ENCODE results near the gene NEDD4L. TPM values are rescaled to one million over a fixed set of nuclear protein-coding genes. Genes with fewer than 3 reads are reported as not detected.

The NEDD4L gene
- total RNA-seq, 1 donor from 2014 or later, result 93.9 TPM

DNA sequence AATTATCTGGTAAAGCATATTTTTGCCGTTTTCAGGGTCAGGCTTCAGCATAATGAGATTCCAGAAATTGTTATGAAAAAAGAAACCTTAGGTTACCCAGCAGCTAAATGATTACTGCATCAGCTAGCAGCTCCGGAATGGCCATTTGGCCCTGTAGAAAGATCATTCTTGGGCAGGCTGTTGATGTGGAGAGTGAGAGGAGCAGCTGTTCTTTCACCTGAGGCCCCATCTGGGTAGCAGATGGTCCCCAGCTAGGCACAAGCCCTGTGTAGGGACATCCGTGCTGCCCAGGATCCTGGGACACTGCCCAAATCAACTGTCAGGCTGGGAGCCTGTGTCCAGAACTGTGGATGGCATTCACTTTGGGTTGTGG is 61.8 kb downstream of the NEDD4L start:
- Mint-ChIP-seq H3K27ac (ENCODE audit: unreplicated experiment) (no peak overlapping the region), H3K4me3 (ENCODE audit: unreplicated experiment) (no peak overlapping the region), H3K9me3 (ENCODE audit: unreplicated experiment) (no peaks in the 10 kb centered on the region), H3K36me3 (ENCODE audit: low read depth, unreplicated experiment) (peaks cover 4% of the 10 kb centered on the region), H3K4me1 (ENCODE audit: low read depth, unreplicated experiment) (peaks cover 22% of the 10 kb centered on the region), H3K27me3 (ENCODE audit: low read depth, unreplicated experiment) (no peaks in the 10 kb centered on the region)
- H4K20me1 ChIP-seq (ENCODE audit: insufficient read depth, low read length), result no peaks in the 10 kb centered on the region
- H2AFZ ChIP-seq (ENCODE audit: low read depth, low read length), result no peak overlapping the region
- no peak for FAIRE-seq
- H3K27ac ChIP-seq (ENCODE audit: low read depth, low read length), result no peak overlapping the region
- no peak for DNase-seq (ENCODE audit: low read depth)
- no peak overlapping the region for H3K4me2 ChIP-seq (ENCODE audit: low read length)
- H3K9me3 ChIP-seq (ENCODE audit: insufficient read depth, low read depth, low read length), result no peaks in the 10 kb centered on the region
- TF ChIP-seq CTCF (IDR thresholded peaks at IDR 0.05; ENCODE audit: insufficient read depth, low read depth, low read length) (no peak), EZH2 (IDR thresholded peaks at IDR 0.05; ENCODE audit: insufficient read depth, low read length) (no peak)
- H3K4me1 ChIP-seq (ENCODE audit: insufficient read depth, low read length), result no peaks in the 10 kb centered on the region
- H3K79me2 ChIP-seq (ENCODE audit: insufficient read depth, low read length), result no peaks in the 10 kb centered on the region
- H3K36me3 ChIP-seq (ENCODE audit: insufficient read depth, low read length), result no peaks in the 10 kb centered on the region
- no peaks in the 10 kb centered on the region for H3K27me3 ChIP-seq (ENCODE audit: insufficient read depth, low read length)
- H3K4me3 ChIP-seq (ENCODE audit: insufficient read depth, low read depth, low read length), result no peak overlapping the region
- H3K9ac ChIP-seq (ENCODE audit: low read length), result no peak overlapping the region

- Histone ChIP-seq H3K4me2 (ENCODE audit: low read length) (no peak overlapping the region), H2AFZ (ENCODE audit: low read depth, low read length) (no peak overlapping the region), H3K9me3 (ENCODE audit: insufficient read depth, low read depth, low read length) (no peaks in the 10 kb centered on the region), H3K36me3 (ENCODE audit: insufficient read depth, low read length) (no peaks in the 10 kb centered on the region), H3K4me1 (ENCODE audit: insufficient read depth, low read length) (no peaks in the 10 kb centered on the region), H3K9ac (ENCODE audit: low read length) (no peak overlapping the region), H3K27ac (ENCODE audit: low read depth, low read length) (no peak overlapping the region), H3K4me3 (ENCODE audit: insufficient read depth, low read depth, low read length) (no peak overlapping the region), H3K79me2 (ENCODE audit: insufficient read depth, low read length) (no peaks in the 10 kb centered on the region), H3K27me3 (ENCODE audit: insufficient read depth, low read length) (no peaks in the 10 kb centered on the region), H4K20me1 (ENCODE audit: insufficient read depth, low read length) (no peaks in the 10 kb centered on the region)
- H3K36me3 Mint-ChIP-seq (ENCODE audit: low read depth, unreplicated experiment), result peaks cover 4% of the 10 kb centered on the region
- no peak overlapping the region for H3K27ac Mint-ChIP-seq (ENCODE audit: unreplicated experiment)
- peaks cover 18% of the 10 kb centered on the region for H3K4me1 Mint-ChIP-seq (ENCODE audit: low read depth, unreplicated experiment)
- FAIRE-seq (no peak), DNase-seq (ENCODE audit: low read depth) (no peak)
- H3K4me3 Mint-ChIP-seq (ENCODE audit: unreplicated experiment), result no peak overlapping the region
- TF ChIP-seq CTCF (IDR thresholded peaks at IDR 0.05; ENCODE audit: insufficient read depth, low read depth, low read length) (no peak), EZH2 (IDR thresholded peaks at IDR 0.05; ENCODE audit: insufficient read depth, low read length) (no peak)
- no peaks in the 10 kb centered on the region for H3K9me3 Mint-ChIP-seq (ENCODE audit: unreplicated experiment)
- H3K27me3 Mint-ChIP-seq (ENCODE audit: low read depth, unreplicated experiment), result no peaks in the 10 kb centered on the region
Observed at GRCh38 chr18:58106289-58107070, 62.5 kb downstream of the NEDD4L start.

- Mint-ChIP-seq H3K36me3 (ENCODE audit: low read depth, unreplicated experiment) (peaks cover 4% of the 10 kb centered on the region), H3K27me3 (ENCODE audit: low read depth, unreplicated experiment) (no peaks in the 10 kb centered on the region), H3K4me1 (ENCODE audit: low read depth, unreplicated experiment) (peaks cover 8% of the 10 kb centered on the region), H3K9me3 (ENCODE audit: unreplicated experiment) (no peaks in the 10 kb centered on the region), H3K4me3 (ENCODE audit: unreplicated experiment) (peak overlapping the region; percentile 9), H3K27ac (ENCODE audit: unreplicated experiment) (no peak overlapping the region)
- Histone ChIP-seq H4K20me1 (ENCODE audit: insufficient read depth, low read length) (no peaks in the 10 kb centered on the region), H3K36me3 (ENCODE audit: insufficient read depth, low read length) (no peaks in the 10 kb centered on the region), H3K27me3 (ENCODE audit: insufficient read depth, low read length) (no peaks in the 10 kb centered on the region), H3K4me3 (ENCODE audit: insufficient read depth, low read depth, low read length) (no peak overlapping the region), H2AFZ (ENCODE audit: low read depth, low read length) (no peak overlapping the region), H3K4me2 (ENCODE audit: low read length) (no peak overlapping the region), H3K27ac (ENCODE audit: low read depth, low read length) (no peak overlapping the region), H3K4me1 (ENCODE audit: insufficient read depth, low read length) (no peaks in the 10 kb centered on the region), H3K79me2 (ENCODE audit: insufficient read depth, low read length) (no peaks in the 10 kb centered on the region), H3K9me3 (ENCODE audit: insufficient read depth, low read depth, low read length) (no peaks in the 10 kb centered on the region), H3K9ac (ENCODE audit: low read length) (no peak overlapping the region)
- FAIRE-seq (no peak), DNase-seq (ENCODE audit: low read depth) (no peak)
- TF ChIP-seq CTCF (IDR thresholded peaks at IDR 0.05; ENCODE audit: insufficient read depth, low read depth, low read length), result no peak
- TF ChIP-seq EZH2 (IDR thresholded peaks at IDR 0.05; ENCODE audit: insufficient read depth, low read length), result no peak
Observed at GRCh38 chr18:58109256-58109655, 65.2 kb downstream of the NEDD4L start.
